ENCODE data around the gene MDGA2. TPM values are rescaled to one million over a fixed set of nuclear protein-coding genes. Genes with fewer than 3 reads are reported as not detected.

Gene MDGA2
- total RNA-seq, 1 donor from 2014 or later, result not detected

DNA sequence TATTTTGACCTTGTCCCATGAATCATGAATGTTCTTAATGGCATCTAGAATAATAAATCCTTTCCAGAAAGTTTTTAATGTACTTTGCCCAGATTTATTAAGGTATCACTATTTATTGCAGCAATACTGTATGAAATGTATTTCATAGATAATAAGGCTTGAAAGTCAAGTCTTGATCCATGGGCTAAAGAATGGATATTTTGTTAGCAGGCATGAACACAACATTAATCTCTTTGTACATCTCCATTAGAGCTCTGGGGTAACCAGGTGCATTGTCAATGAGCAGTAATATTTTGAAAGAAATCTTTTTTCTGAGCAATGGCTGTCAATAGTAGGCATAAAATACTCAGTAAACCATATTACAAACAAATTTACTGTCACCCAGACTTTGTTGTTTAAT is 882.3 kb downstream of the MDGA2 start:
- H3K27me3 Mint-ChIP-seq, result no peaks in the 10 kb centered on the region

More for the DNA sequence above, 882.3 kb downstream of the MDGA2 start:
- TF ChIP-seq, protein P1, sequence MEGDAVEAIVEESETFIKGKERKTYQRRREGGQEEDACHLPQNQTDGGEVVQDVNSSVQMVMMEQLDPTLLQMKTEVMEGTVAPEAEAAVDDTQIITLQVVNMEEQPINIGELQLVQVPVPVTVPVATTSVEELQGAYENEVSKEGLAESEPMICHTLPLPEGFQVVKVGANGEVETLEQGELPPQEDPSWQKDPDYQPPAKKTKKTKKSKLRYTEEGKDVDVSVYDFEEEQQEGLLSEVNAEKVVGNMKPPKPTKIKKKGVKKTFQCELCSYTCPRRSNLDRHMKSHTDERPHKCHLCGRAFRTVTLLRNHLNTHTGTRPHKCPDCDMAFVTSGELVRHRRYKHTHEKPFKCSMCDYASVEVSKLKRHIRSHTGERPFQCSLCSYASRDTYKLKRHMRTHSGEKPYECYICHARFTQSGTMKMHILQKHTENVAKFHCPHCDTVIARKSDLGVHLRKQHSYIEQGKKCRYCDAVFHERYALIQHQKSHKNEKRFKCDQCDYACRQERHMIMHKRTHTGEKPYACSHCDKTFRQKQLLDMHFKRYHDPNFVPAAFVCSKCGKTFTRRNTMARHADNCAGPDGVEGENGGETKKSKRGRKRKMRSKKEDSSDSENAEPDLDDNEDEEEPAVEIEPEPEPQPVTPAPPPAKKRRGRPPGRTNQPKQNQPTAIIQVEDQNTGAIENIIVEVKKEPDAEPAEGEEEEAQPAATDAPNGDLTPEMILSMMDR (IDR thresholded peaks at IDR 0.05), result no peak
- Mint-ChIP-seq H3K4me1 (no peaks in the 10 kb centered on the region), H3K9me3 (no peaks in the 10 kb centered on the region), H3K4me3 (no peak overlapping the region), H3K27ac (no peak overlapping the region), H3K36me3 (ENCODE audit: low read depth) (no peaks in the 10 kb centered on the region)
- ATAC-seq (ENCODE audit: low read depth) (no peak), DNase-seq (no peak)
- intact Hi-C loops (cut with micrococcal nuclease), result no loop called here
- ChIA-PET CTCF (no interaction called here), POLR2A (no interaction called here)

Data from activated B cell treated with CpG ODN at 0.5 μM for 24 hours (primary cell).